SK-N-SH treated with all-trans-retinoic acid at 6 μM for 48 hours (cell line): ENCODE measurements around the gene HIF1AN.

ENCODE experiments used
- ARNTL ChIP-seq: fragments of 450-650 bp; formaldehyde crosslinking; IDR thresholded peaks from 2 replicates; pipeline ENCODE4 v1.5.0; 2020; ENCODE audit warnings: low read depth, mild to moderate bottlenecking, moderate library complexity, borderline replicate concordance
- CSDC2 ChIP-seq: fragments of 250-450 bp; sonication (Bioruptor Pico); IDR thresholded peaks from 2 replicates; pipeline ENCODE4 v1.5.0; 2020; ENCODE audit warnings: mild to moderate bottlenecking, moderate library complexity

- TF ChIP-seq ARNTL (CRISPR knock-in tag) (no peak), CSDC2 (CRISPR knock-in tag) (no peak)
These were observed 34.1 kb downstream of the HIF1AN start for GRCh38 chr10:100569687-100570481.
